GM23338 (cell line): Measurements from ENCODE around the gene GNG12. TPM values are rescaled to one million over a fixed set of nuclear protein-coding genes. Genes with fewer than 3 reads are reported as not detected.

ENCODE experiments used
- ATAC-seq: fragments of 200-7000 bp; cut with Tn5 transposase; 3 replicates; pipeline ENCODE4 v1.9.1; 2020
- DNase-seq: peaks from one replicate; pipeline ENCODE4 v3.0.0-alpha.2; 2015; ENCODE audit warnings: low spot score
- H2AFZ ChIP-seq: fragments of 200-600 bp; sonication (generic); 2 replicates; pipeline ENCODE4 v1.8.0; 2016; ENCODE audit warnings: antibody characterized with exemption, mild to moderate bottlenecking, moderate library complexity
- H3F3A ChIP-seq: fragments of 200-600 bp; sonication (generic); replicated peaks from 2 replicates; pipeline ENCODE4 v1.8.0; 2017; ENCODE audit warnings: antibody characterized with exemption, mixed run types, low read depth
- H3K27ac ChIP-seq: fragments of 200-600 bp; sonication (generic); 2 replicates; pipeline ENCODE4 v1.6.1; 2016; ENCODE audit warnings: low read depth
- H3K27me3 ChIP-seq: fragments of 200-600 bp; sonication (generic); 2 replicates; pipeline ENCODE4 v1.8.0; 2016; ENCODE audit warnings: mild to moderate bottlenecking, mixed run types, moderate library complexity; ENCODE audit not compliant: insufficient read depth
- H3K36me3 ChIP-seq: fragments of 200-600 bp; sonication (generic); 2 replicates; pipeline ENCODE4 v1.8.0; 2016; ENCODE audit warnings: mild to moderate bottlenecking; ENCODE audit not compliant: insufficient read depth
- H3K4me1 ChIP-seq: fragments of 200-600 bp; sonication (generic); 2 replicates; pipeline ENCODE4 v1.8.0; 2016; ENCODE audit warnings: mild to moderate bottlenecking, moderate library complexity; ENCODE audit not compliant: insufficient read depth
- H3K4me2 ChIP-seq: fragments of 200-600 bp; sonication (generic); 2 replicates; pipeline ENCODE4 v1.7.1; 2017; ENCODE audit warnings: mixed run types
- H3K4me3 ChIP-seq: fragments of 200-600 bp; sonication (generic); 2 replicates; pipeline ENCODE4 v1.6.1; 2016; ENCODE audit warnings: mixed run types
- H3K79me2 ChIP-seq: fragments of 200-600 bp; sonication (generic); replicated peaks from 2 replicates; pipeline ENCODE4 v1.8.0; 2017; ENCODE audit warnings: mild to moderate bottlenecking; ENCODE audit not compliant: insufficient read depth
- H3K9me2 ChIP-seq: fragments of 200-600 bp; sonication (generic); 2 replicates; pipeline ENCODE4 v1.8.0; 2017; ENCODE audit not compliant: insufficient read depth
- H4K20me1 ChIP-seq: fragments of 200-600 bp; sonication (generic); replicated peaks from 2 replicates; pipeline ENCODE4 v1.8.0; 2017; ENCODE audit warnings: mild to moderate bottlenecking; ENCODE audit not compliant: insufficient read depth
- H3K27ac Mint-ChIP-seq: 2 replicates; pipeline ENCODE4 v1.8.0; 2020; ENCODE audit warnings: inconsistent platforms, mild to moderate bottlenecking, moderate library complexity, mixed read lengths
- H3K27me3 Mint-ChIP-seq: 3 replicates; pipeline ENCODE4 v1.8.0; 2022; ENCODE audit warnings: low read depth, mild to moderate bottlenecking, moderate library complexity, mixed read lengths, inconsistent platforms; ENCODE audit not compliant: insufficient read depth, poor library complexity
- H3K36me3 Mint-ChIP-seq: 3 replicates; pipeline ENCODE4 v1.8.0; 2021; ENCODE audit warnings: low read depth, mild to moderate bottlenecking, inconsistent platforms, moderate library complexity, mixed read lengths
- H3K4me1 Mint-ChIP-seq: 3 replicates; pipeline ENCODE4 v1.8.0; 2020; ENCODE audit warnings: mild to moderate bottlenecking, inconsistent platforms, mixed read lengths
- H3K4me3 Mint-ChIP-seq: 3 replicates; pipeline ENCODE4 v1.8.0; 2021; ENCODE audit warnings: moderate library complexity, mild to moderate bottlenecking, inconsistent platforms, mixed read lengths
- H3K9me3 Mint-ChIP-seq: 3 replicates; pipeline ENCODE4 v1.8.0; 2020; ENCODE audit warnings: moderate library complexity, mild to moderate bottlenecking, inconsistent platforms, mixed read lengths
- CTCF ChIP-seq, 2 experiments: fragments of 200-600 bp in 1 of 2; sonication (generic) in 1 of 2; conservative IDR thresholded peaks; 2 replicates each; pipeline versions ENCODE4 v1.5.1 to v1.6.1; 2016 to 2017; ENCODE audit warnings: antibody characterized with exemption in 2 of 2, low read depth in 2 of 2, mild to moderate bottlenecking in 2 of 2, moderate library complexity in 1 of 2
- EZH2 ChIP-seq: fragments of 200-600 bp; sonication (generic); IDR thresholded peaks from one replicate; pipeline ENCODE4 v1.8.0; 2017; ENCODE audit warnings: antibody characterized with exemption, mild to moderate bottlenecking, low read depth; ENCODE audit not compliant: unreplicated experiment
- REST ChIP-seq: IDR thresholded peaks from one replicate; pipeline ENCODE4 v1.6.1; 2018; ENCODE audit warnings: antibody characterized with exemption; ENCODE audit not compliant: unreplicated experiment
- ZNF462 ChIP-seq: fragments of 250-450 bp; sonication (Bioruptor Pico); IDR thresholded peaks from 2 replicates; pipeline ENCODE4 v1.5.0; 2020; ENCODE audit warnings: mild to moderate bottlenecking, moderate library complexity
- polyA plus RNA-seq: library from polyadenylated mRNA; unstranded; fragments of >200 nt; fragmentation: Nextera tagmentation; extraction: Ambion mirVana; gene quantifications from 2 replicates; pipeline ENCODE4 v1.2.1, GENCODE V29; 2016
- total RNA-seq: library from RNA; depleted of rRNA; stranded (reverse); fragments of >200 nt; shearing (Covaris generic); gene quantifications from 2 replicates; pipeline ENCODE4 v1.2.3, GENCODE V29; 2014

GNG12 gene
- total and polyA plus RNA-seq, 2 experiments from 2014 or later, result 13.4 to 33.0 TPM

GRCh38 chr1:67767103-67767782 is 66.0 kb downstream of the GNG12 start (continued):
- TF ChIP-seq ZNF462 (CRISPR knock-in tag) (no peak), EZH2 (no peak)

- Histone ChIP-seq H3K9me2 (no peaks in the 10 kb centered on the region), H3K4me2 (peak overlapping the region; percentile 44; the same call in 1 of the 2 replicates), H3K36me3 (no peaks in the 10 kb centered on the region), H3K27ac (no peak overlapping the region), H3K79me2 (no peaks in the 10 kb centered on the region), H3F3A (no peaks in the 10 kb centered on the region), H3K4me1 (0 out of 2 replicates have a peak, but pooled peaks cover 7% of the 10 kb centered on the region), H3K27me3 (no peaks in the 10 kb centered on the region), H2AFZ (no peak overlapping the region), H3K4me3 (peak overlapping the region; percentile 20; the same call in 1 of the 2 replicates), H4K20me1 (no peaks in the 10 kb centered on the region)
- H3K27me3 Mint-ChIP-seq, result peaks cover 6% of the 10 kb centered on the region
- H3K27ac Mint-ChIP-seq, result no peak overlapping the region
- peak; percentile 82 to 95 for TF ChIP-seq CTCF (conservative IDR thresholded peaks at IDR 0.05; ENCODE audit: low read depth in 2 of 2)
- TF ChIP-seq REST, result no peak
- H3K36me3 Mint-ChIP-seq, result no peaks in the 10 kb centered on the region
- peaks cover 14% of the 10 kb centered on the region for H3K4me1 Mint-ChIP-seq
- DNase-seq (peak; percentile 77), ATAC-seq (peak; percentile 85)
- H3K9me3 Mint-ChIP-seq, result no peaks in the 10 kb centered on the region
- peak overlapping the region; percentile 35; the same call in 2 of the 3 replicates for H3K4me3 Mint-ChIP-seq
Measured at GRCh38 chr1:67766141-67766978, 66.9 kb downstream of the GNG12 start.
